Measurements from ENCODE around the gene PWP2. TPM values are rescaled to one million over a fixed set of nuclear protein-coding genes. Genes with fewer than 3 reads are reported as not detected.
"Not testable (repeated sequence)": the region's sequence is repeated elsewhere in the genome, so short reads cannot be mapped to it uniquely, and the experiment has no call there.

Gene PWP2
- total and polyA plus RNA-seq, 2 donors (not counting 1 experiment from before 2014, with no cell fraction given): 3.6 to 13.5 TPM

GRCh38 chr21:44159349-44160297, 52.4 kb downstream of the PWP2 start:
- H3K9me3 Mint-ChIP-seq (ENCODE audit: insufficient read depth); H3K79me2 ChIP-seq (ENCODE audit: control insufficient read depth, insufficient read depth, low read length); H3K27ac Mint-ChIP-seq; H3K27me3 ChIP-seq (replicated peaks in 1 of 4; ENCODE audit: control extremely low read depth in 1 of 4, control insufficient read depth in 3 of 4, insufficient read depth in 4 of 4, low read length in 3 of 4); H3K4me1 Mint-ChIP-seq; H3K4me1 ChIP-seq (ENCODE audit: control insufficient read depth in 2 of 2, insufficient read depth in 2 of 2, low read length in 2 of 2); H3K36me3 ChIP-seq (replicated peaks in 1 of 2; ENCODE audit: control extremely low read depth in 1 of 2, control insufficient read depth in 1 of 2, extremely low read depth in 1 of 2, insufficient read depth in 2 of 2, low read length in 1 of 2); H3K9me3 ChIP-seq (ENCODE audit: control extremely low read depth in 1 of 3, control insufficient read depth in 2 of 3, insufficient read depth in 1 of 3, low read length in 2 of 3); POLR2A ChIA-PET; H3K4me2 ChIP-seq (replicated peaks; ENCODE audit: low read depth, low read length, poor library complexity, severe bottlenecking); H2AFZ ChIP-seq (ENCODE audit: insufficient read depth, low read depth, low read length, poor library complexity, severe bottlenecking); H3K9ac ChIP-seq (ENCODE audit: low read length); intact Hi-C loops (cut with micrococcal nuclease); DNase-seq; H4K20me1 ChIP-seq (ENCODE audit: control insufficient read depth, insufficient read depth, low read length, poor library complexity, severe bottlenecking); H3K27me3 Mint-ChIP-seq; CTCF ChIA-PET: not testable (repeated sequence)
- H3K4me3 Mint-ChIP-seq: peak overlapping the region; percentile 23
- Histone ChIP-seq H3K27ac (ENCODE audit: low read length in 2 of 2) (peak overlapping the region; percentile 62 to 76), H3K4me3 (ENCODE audit: control extremely low read depth in 1 of 5, extremely low read depth in 1 of 5, insufficient read depth in 1 of 5, low read depth in 2 of 5, low read length in 4 of 5) (peak overlapping the region in 1 of 5 experiments; percentile 27)
- no CpG with 5 or more reads among the region's 30 CpGs for WGBS (ENCODE audit: insufficient coverage)
- ATAC-seq (ENCODE audit: low read depth): peak; percentile 46

- H3K27ac Mint-ChIP-seq; H3K27me3 ChIP-seq (replicated peaks in 1 of 4; ENCODE audit: control extremely low read depth in 1 of 4, control insufficient read depth in 3 of 4, insufficient read depth in 4 of 4, low read length in 3 of 4); CTCF ChIA-PET; H3K4me2 ChIP-seq (replicated peaks; ENCODE audit: low read depth, low read length, poor library complexity, severe bottlenecking); H3K79me2 ChIP-seq (ENCODE audit: control insufficient read depth, insufficient read depth, low read length); H3K4me1 ChIP-seq (ENCODE audit: control insufficient read depth in 2 of 2, insufficient read depth in 2 of 2, low read length in 2 of 2); H3K36me3 ChIP-seq (replicated peaks in 1 of 2; ENCODE audit: control extremely low read depth in 1 of 2, control insufficient read depth in 1 of 2, extremely low read depth in 1 of 2, insufficient read depth in 2 of 2, low read length in 1 of 2); H3K4me3 ChIP-seq (ENCODE audit: control extremely low read depth in 1 of 5, extremely low read depth in 1 of 5, insufficient read depth in 1 of 5, low read depth in 2 of 5, low read length in 4 of 5); H3K27ac ChIP-seq (ENCODE audit: low read length in 2 of 2); H3K9me3 ChIP-seq (ENCODE audit: control extremely low read depth in 1 of 3, control insufficient read depth in 2 of 3, insufficient read depth in 1 of 3, low read length in 2 of 3); H3K27me3 Mint-ChIP-seq; DNase-seq; H4K20me1 ChIP-seq (ENCODE audit: control insufficient read depth, insufficient read depth, low read length, poor library complexity, severe bottlenecking); ATAC-seq (ENCODE audit: low read depth); H3K9me3 Mint-ChIP-seq (ENCODE audit: insufficient read depth); H2AFZ ChIP-seq (ENCODE audit: insufficient read depth, low read depth, low read length, poor library complexity, severe bottlenecking); H3K4me1 Mint-ChIP-seq; intact Hi-C loops (cut with micrococcal nuclease); POLR2A ChIA-PET; H3K9ac ChIP-seq (ENCODE audit: low read length); H3K4me3 Mint-ChIP-seq: not testable (repeated sequence)
- no CpG with 5 or more reads among the region's 15 CpGs for WGBS (ENCODE audit: insufficient coverage)
Observed at GRCh38 chr21:44160298-44160672, 53.1 kb downstream of the PWP2 start.

DNA sequence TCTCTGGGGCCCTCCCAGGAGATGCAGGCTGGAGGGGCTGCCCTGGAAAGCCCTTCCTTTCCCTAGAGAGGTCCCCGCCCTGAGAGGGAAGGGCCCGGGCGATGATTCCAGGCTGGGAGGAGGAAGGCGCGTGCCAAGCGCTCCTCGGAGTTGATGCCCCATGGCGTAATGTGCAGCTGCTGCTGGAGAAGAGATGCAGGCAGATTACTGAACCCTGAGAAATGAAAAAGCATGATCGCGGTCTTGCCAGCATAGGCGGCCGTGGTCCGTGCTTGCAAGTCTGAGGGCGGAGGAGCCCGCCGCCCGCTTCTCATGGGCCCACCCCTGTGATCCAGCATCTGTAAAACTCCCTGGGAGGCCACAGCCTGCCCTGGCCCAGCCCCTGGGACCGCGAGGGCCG, 53.6 kb downstream of the PWP2 start:
- H3K27me3 Mint-ChIP-seq; H3K27me3 ChIP-seq (replicated peaks in 1 of 4; ENCODE audit: control extremely low read depth in 1 of 4, control insufficient read depth in 3 of 4, insufficient read depth in 4 of 4, low read length in 3 of 4); H3K4me3 ChIP-seq (ENCODE audit: control extremely low read depth in 1 of 5, extremely low read depth in 1 of 5, insufficient read depth in 1 of 5, low read depth in 2 of 5, low read length in 4 of 5); H3K4me2 ChIP-seq (replicated peaks; ENCODE audit: low read depth, low read length, poor library complexity, severe bottlenecking); intact Hi-C loops (cut with micrococcal nuclease); H3K9ac ChIP-seq (ENCODE audit: low read length); H3K27ac Mint-ChIP-seq; ATAC-seq (ENCODE audit: low read depth); H3K4me3 Mint-ChIP-seq; H3K4me1 Mint-ChIP-seq; CTCF ChIA-PET; H3K9me3 ChIP-seq (ENCODE audit: control extremely low read depth in 1 of 3, control insufficient read depth in 2 of 3, insufficient read depth in 1 of 3, low read length in 2 of 3); H3K79me2 ChIP-seq (ENCODE audit: control insufficient read depth, insufficient read depth, low read length); H3K36me3 ChIP-seq (replicated peaks in 1 of 2; ENCODE audit: control extremely low read depth in 1 of 2, control insufficient read depth in 1 of 2, extremely low read depth in 1 of 2, insufficient read depth in 2 of 2, low read length in 1 of 2); H3K27ac ChIP-seq (ENCODE audit: low read length in 2 of 2); H3K4me1 ChIP-seq (ENCODE audit: control insufficient read depth in 2 of 2, insufficient read depth in 2 of 2, low read length in 2 of 2); POLR2A ChIA-PET; H3K9me3 Mint-ChIP-seq (ENCODE audit: insufficient read depth); H4K20me1 ChIP-seq (ENCODE audit: control insufficient read depth, insufficient read depth, low read length, poor library complexity, severe bottlenecking); DNase-seq; H2AFZ ChIP-seq (ENCODE audit: insufficient read depth, low read depth, low read length, poor library complexity, severe bottlenecking): not testable (repeated sequence)
- WGBS (ENCODE audit: insufficient coverage): no CpG with 5 or more reads among the region's 20 CpGs

- H2AFZ ChIP-seq (ENCODE audit: insufficient read depth, low read depth, low read length, poor library complexity, severe bottlenecking); CTCF ChIA-PET; H3K27me3 Mint-ChIP-seq; DNase-seq; H3K4me3 ChIP-seq (ENCODE audit: control extremely low read depth in 1 of 5, extremely low read depth in 1 of 5, insufficient read depth in 1 of 5, low read depth in 2 of 5, low read length in 4 of 5); H3K4me1 Mint-ChIP-seq; H3K9ac ChIP-seq (ENCODE audit: low read length); H3K9me3 ChIP-seq (ENCODE audit: control extremely low read depth in 1 of 3, control insufficient read depth in 2 of 3, insufficient read depth in 1 of 3, low read length in 2 of 3); H3K4me1 ChIP-seq (ENCODE audit: control insufficient read depth in 2 of 2, insufficient read depth in 2 of 2, low read length in 2 of 2); H3K9me3 Mint-ChIP-seq (ENCODE audit: insufficient read depth); H3K36me3 ChIP-seq (replicated peaks in 1 of 2; ENCODE audit: control extremely low read depth in 1 of 2, control insufficient read depth in 1 of 2, extremely low read depth in 1 of 2, insufficient read depth in 2 of 2, low read length in 1 of 2); H3K27ac Mint-ChIP-seq; H3K79me2 ChIP-seq (ENCODE audit: control insufficient read depth, insufficient read depth, low read length); H3K4me3 Mint-ChIP-seq; H3K27me3 ChIP-seq (replicated peaks in 1 of 4; ENCODE audit: control extremely low read depth in 1 of 4, control insufficient read depth in 3 of 4, insufficient read depth in 4 of 4, low read length in 3 of 4); H3K4me2 ChIP-seq (replicated peaks; ENCODE audit: low read depth, low read length, poor library complexity, severe bottlenecking); intact Hi-C loops (cut with micrococcal nuclease); ATAC-seq (ENCODE audit: low read depth); POLR2A ChIA-PET; H3K27ac ChIP-seq (ENCODE audit: low read length in 2 of 2); H4K20me1 ChIP-seq (ENCODE audit: control insufficient read depth, insufficient read depth, low read length, poor library complexity, severe bottlenecking): not testable (repeated sequence)
- whole genome bisulfite sequencing (ENCODE audit: insufficient coverage): 60% methylated on average over 3 of the region's 13 CpGs
Observed at GRCh38 chr21:44163167-44163653, 56.0 kb downstream of the PWP2 start.

All from B cell (primary cell).